ENCODE measurements around the gene ABCA4. TPM values are rescaled to one million over a fixed set of nuclear protein-coding genes. Genes with fewer than 3 reads are reported as not detected.

ABCA4 gene
- total and polyA plus RNA-seq, 2 donors (not counting 3 experiments of a cell fraction or from before 2014, with no cell fraction given): 2.3 to 4.9 TPM

DNA sequence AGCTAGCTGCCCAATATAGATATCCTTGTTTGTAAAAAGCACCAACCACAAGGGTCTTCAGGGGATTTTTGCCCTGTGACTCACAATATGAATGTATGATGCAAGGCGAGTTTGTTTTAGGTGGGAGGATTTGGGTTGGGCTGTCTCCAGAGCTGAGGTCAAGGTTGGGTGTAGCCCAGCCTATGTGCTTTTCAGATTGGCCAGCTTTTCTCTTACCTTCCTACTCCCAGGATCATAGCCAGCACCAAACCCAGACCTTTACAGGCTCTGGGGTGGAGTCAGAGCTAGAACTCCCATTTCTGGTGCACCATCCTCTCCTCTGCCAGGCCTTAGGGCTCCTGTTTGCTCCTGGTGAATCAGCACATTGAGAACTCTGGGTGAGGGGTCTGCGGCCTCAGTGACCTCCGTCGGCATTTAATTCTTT, 156.2 kb downstream of the ABCA4 start:
- H3K27ac ChIP-seq (ENCODE audit: insufficient read depth, low read depth, low read length): no peak overlapping the region
- DNase-seq (ENCODE audit: low read depth, low spot score) (no peak), FAIRE-seq (no peak)
- no peaks in the 10 kb centered on the region for H3K36me3 ChIP-seq (ENCODE audit: control insufficient read depth in 2 of 2, extremely low read depth in 1 of 2, insufficient read depth in 2 of 2, low read length in 2 of 2)
- no peak overlapping the region for H3K4me3 ChIP-seq (replicated peaks in 1 of 3; ENCODE audit: insufficient read depth in 1 of 3, low read depth in 1 of 3, low read length in 3 of 3)
- no peaks in the 10 kb centered on the region for H3K4me1 ChIP-seq (ENCODE audit: control insufficient read depth, extremely low read depth, insufficient read depth, low read length)
- no peak for TF ChIP-seq POLR2AphosphoS5 (IDR thresholded peaks at IDR 0.05; ENCODE audit: insufficient read depth, low read depth, low read length)
- no peak for TF ChIP-seq FOS (IDR thresholded peaks at IDR 0.05; ENCODE audit: borderline replicate concordance, insufficient read depth, low read length)
- TF ChIP-seq, protein P1, sequence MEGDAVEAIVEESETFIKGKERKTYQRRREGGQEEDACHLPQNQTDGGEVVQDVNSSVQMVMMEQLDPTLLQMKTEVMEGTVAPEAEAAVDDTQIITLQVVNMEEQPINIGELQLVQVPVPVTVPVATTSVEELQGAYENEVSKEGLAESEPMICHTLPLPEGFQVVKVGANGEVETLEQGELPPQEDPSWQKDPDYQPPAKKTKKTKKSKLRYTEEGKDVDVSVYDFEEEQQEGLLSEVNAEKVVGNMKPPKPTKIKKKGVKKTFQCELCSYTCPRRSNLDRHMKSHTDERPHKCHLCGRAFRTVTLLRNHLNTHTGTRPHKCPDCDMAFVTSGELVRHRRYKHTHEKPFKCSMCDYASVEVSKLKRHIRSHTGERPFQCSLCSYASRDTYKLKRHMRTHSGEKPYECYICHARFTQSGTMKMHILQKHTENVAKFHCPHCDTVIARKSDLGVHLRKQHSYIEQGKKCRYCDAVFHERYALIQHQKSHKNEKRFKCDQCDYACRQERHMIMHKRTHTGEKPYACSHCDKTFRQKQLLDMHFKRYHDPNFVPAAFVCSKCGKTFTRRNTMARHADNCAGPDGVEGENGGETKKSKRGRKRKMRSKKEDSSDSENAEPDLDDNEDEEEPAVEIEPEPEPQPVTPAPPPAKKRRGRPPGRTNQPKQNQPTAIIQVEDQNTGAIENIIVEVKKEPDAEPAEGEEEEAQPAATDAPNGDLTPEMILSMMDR (IDR thresholded peaks at IDR 0.05; ENCODE audit: extremely low read depth in 1 of 2, insufficient read depth in 1 of 2, low read depth in 1 of 2, low read length in 2 of 2): no peak
- no peak for TF ChIP-seq JUN (IDR thresholded peaks at IDR 0.05; ENCODE audit: borderline replicate concordance, insufficient read depth, insufficient read length, low read depth)
- peaks cover 3 to 13% of the 10 kb centered on the region in 2 experiments for H3K27me3 ChIP-seq (ENCODE audit: control insufficient read depth in 2 of 2, insufficient read depth in 2 of 2, low read length in 2 of 2)
- BruUV-seq (replicated peaks): no TSS peak
- H3K4me2 ChIP-seq (ENCODE audit: insufficient read depth, low read length): no peak overlapping the region
- intact Hi-C loops (cut with micrococcal nuclease): no loop called here
- H2AFZ ChIP-seq (ENCODE audit: low read depth, low read length): no peak overlapping the region
- H3K79me2 ChIP-seq (ENCODE audit: control insufficient read depth, insufficient read depth, low read length): no peaks in the 10 kb centered on the region
- no peaks in the 10 kb centered on the region for H4K20me1 ChIP-seq (replicated peaks; ENCODE audit: control insufficient read depth, extremely low read depth, insufficient read depth, low read length)
- H3K9me3 ChIP-seq (replicated peaks; ENCODE audit: control insufficient read depth, insufficient read depth, low read length): no peaks in the 10 kb centered on the region
- no peaks in the 10 kb centered on the region for H3K9me1 ChIP-seq (replicated peaks; ENCODE audit: control insufficient read depth, extremely low read depth, insufficient read depth, low read length)
- dilution Hi-C loops (cut with MboI; ENCODE audit: extremely low pct_ligation_motif_present, low sequenced_read_pairs): no loop called here
- CTCF ChIA-PET: interaction anchor here (0.9 to 1.4 kb wide), 2 partner anchors 13 to 16 kb away, joined by 3 read pairs; no protein-coding TSS in a partner anchor
- H3K9ac ChIP-seq (replicated peaks; ENCODE audit: extremely low read depth, insufficient read depth, low read length): no peak overlapping the region
- POLR2A ChIA-PET: no interaction called here

Measured in endothelial cell of umbilical vein (primary cell).